HEK293 (cell line): ENCODE data around the gene TYW1B.
"Not testable (repeated sequence)": the region's sequence is repeated elsewhere in the genome, so short reads cannot be mapped to it uniquely, and the experiment has no call there.

ENCODE experiments used
- MYNN ChIP-seq: fragments of 450-650 bp; formaldehyde crosslinking; IDR thresholded peaks from 2 replicates; pipeline ENCODE4 v1.5.1; 2016; ENCODE audit warnings: missing biosample characterization, missing genetic modification characterization, borderline replicate concordance
- OSR2 ChIP-seq: fragments of 450-650 bp; formaldehyde crosslinking; IDR thresholded peaks from 2 replicates; pipeline ENCODE4 v1.5.1; 2016; ENCODE audit warnings: missing biosample characterization, missing genetic modification characterization
- REST ChIP-seq: fragments of 450-650 bp; formaldehyde crosslinking; IDR thresholded peaks from 2 replicates; pipeline ENCODE4 v1.5.1; 2016; ENCODE audit warnings: missing biosample characterization, missing genetic modification characterization
- ZBTB7A ChIP-seq: fragments of 450-650 bp; formaldehyde crosslinking; IDR thresholded peaks from 2 replicates; pipeline ENCODE4 v1.5.1; 2016; ENCODE audit warnings: low read depth, missing biosample characterization, missing genetic modification characterization
- ZNF24 ChIP-seq: fragments of 450-650 bp; formaldehyde crosslinking; IDR thresholded peaks from 2 replicates; pipeline ENCODE4 v1.5.1; 2016; ENCODE audit warnings: missing biosample characterization, missing genetic modification characterization
- ZNF324 ChIP-seq: fragments of 450-650 bp; formaldehyde crosslinking; IDR thresholded peaks from 2 replicates; pipeline ENCODE4 v1.5.1; 2016; ENCODE audit warnings: missing biosample characterization, missing genetic modification characterization

GRCh38 chr7:72822497-72822896 lies 5.5 kb downstream of the TYW1B start:
- TF ChIP-seq REST; ZNF324 (tag by site-specific recombination); OSR2 (tag by site-specific recombination); ZBTB7A (tag by site-specific recombination); MYNN (tag by site-specific recombination); ZNF24 (tag by site-specific recombination): not testable (repeated sequence)
